ENCODE data around the gene STAM. TPM values are rescaled to one million over a fixed set of nuclear protein-coding genes. Genes with fewer than 3 reads are reported as not detected.

The STAM gene
- total and polyA plus RNA-seq, 2 donors (not counting 3 experiments of a cell fraction or from before 2014, with no cell fraction given) = 17.7 to 20.0 TPM

DNA sequence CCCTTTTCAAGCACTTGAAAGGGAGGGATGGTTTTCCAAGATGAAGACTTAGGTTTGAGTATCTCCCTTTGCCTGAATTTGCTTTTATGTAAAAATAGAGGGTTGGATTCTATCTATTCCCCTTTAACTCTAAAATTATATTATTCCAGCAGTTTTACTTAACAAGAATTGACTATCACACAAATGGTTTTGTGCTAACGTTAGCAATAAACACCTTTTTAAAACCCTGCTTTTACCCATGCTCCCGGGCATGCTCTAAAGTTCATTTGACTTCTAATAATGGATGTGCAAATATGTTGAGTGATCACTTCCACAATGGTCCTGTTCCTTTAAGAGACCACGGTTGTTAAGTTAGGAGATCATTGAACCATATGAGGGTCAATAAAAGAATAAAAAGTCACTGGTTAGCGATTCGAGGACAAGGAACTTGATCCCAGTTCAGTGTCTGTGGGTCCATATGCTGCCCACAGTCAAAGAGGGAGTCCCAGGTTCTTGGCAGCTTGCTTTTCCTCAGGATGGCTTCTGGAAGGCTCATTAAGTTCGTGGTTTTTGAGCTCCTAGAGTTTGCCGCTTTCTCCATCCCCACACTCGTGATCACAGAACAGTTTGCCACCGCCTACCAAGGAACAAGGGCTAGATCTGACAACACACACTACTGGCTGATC lies 108.0 kb downstream of the STAM start, which contains the start of gene TMEM236:
TSS of gene TMEM236 (plus strand) at position 421 of the 665 bp plus-strand sequence. CDS start at position 516, 95 bp downstream.
- FAIRE-seq (peak; percentile 60), DNase-seq (ENCODE audit: low read depth, low spot score) (no peak)
- dilution Hi-C loops (cut with MboI; ENCODE audit: extremely low pct_ligation_motif_present, low sequenced_read_pairs) = no loop called here
- TF ChIP-seq MYC (IDR thresholded peaks at IDR 0.05; ENCODE audit: low read depth, low read length) (no peak), POLR2A (IDR thresholded peaks at IDR 0.05; ENCODE audit: low read depth, low read length) (no peak), FOS (IDR thresholded peaks at IDR 0.05; ENCODE audit: borderline replicate concordance, insufficient read depth, low read length) (no peak), POLR2AphosphoS5 (IDR thresholded peaks at IDR 0.05; ENCODE audit: insufficient read depth, low read depth, low read length) (no peak), GATA2 (IDR thresholded peaks at IDR 0.05; ENCODE audit: insufficient read depth, insufficient read length, low read depth, low read length) (no peak)
- TF ChIP-seq, protein P1, sequence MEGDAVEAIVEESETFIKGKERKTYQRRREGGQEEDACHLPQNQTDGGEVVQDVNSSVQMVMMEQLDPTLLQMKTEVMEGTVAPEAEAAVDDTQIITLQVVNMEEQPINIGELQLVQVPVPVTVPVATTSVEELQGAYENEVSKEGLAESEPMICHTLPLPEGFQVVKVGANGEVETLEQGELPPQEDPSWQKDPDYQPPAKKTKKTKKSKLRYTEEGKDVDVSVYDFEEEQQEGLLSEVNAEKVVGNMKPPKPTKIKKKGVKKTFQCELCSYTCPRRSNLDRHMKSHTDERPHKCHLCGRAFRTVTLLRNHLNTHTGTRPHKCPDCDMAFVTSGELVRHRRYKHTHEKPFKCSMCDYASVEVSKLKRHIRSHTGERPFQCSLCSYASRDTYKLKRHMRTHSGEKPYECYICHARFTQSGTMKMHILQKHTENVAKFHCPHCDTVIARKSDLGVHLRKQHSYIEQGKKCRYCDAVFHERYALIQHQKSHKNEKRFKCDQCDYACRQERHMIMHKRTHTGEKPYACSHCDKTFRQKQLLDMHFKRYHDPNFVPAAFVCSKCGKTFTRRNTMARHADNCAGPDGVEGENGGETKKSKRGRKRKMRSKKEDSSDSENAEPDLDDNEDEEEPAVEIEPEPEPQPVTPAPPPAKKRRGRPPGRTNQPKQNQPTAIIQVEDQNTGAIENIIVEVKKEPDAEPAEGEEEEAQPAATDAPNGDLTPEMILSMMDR (IDR thresholded peaks at IDR 0.05; ENCODE audit: extremely low read depth in 1 of 2, insufficient read depth in 1 of 2, low read depth in 1 of 2, low read length in 2 of 2) = no peak
- TF ChIP-seq, protein P2, sequence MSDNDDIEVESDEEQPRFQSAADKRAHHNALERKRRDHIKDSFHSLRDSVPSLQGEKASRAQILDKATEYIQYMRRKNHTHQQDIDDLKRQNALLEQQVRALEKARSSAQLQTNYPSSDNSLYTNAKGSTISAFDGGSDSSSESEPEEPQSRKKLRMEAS (IDR thresholded peaks at IDR 0.05; ENCODE audit: insufficient read depth, insufficient read length) = no peak
- no peak within 1 kb of the TSS for H3K27ac ChIP-seq (ENCODE audit: insufficient read depth, low read depth, low read length)
- no peaks in the 10 kb centered on the region for H3K9me1 ChIP-seq (replicated peaks; ENCODE audit: control insufficient read depth, extremely low read depth, insufficient read depth, low read length)
- H3K79me2 ChIP-seq (ENCODE audit: control insufficient read depth, insufficient read depth, low read length) = no peaks in the 10 kb centered on the region
- H3K4me3 ChIP-seq (replicated peaks in 1 of 3; ENCODE audit: insufficient read depth in 1 of 3, low read depth in 1 of 3, low read length in 3 of 3) = no peak within 1 kb of the TSS
- ChIA-PET CTCF (interaction anchor here (1.0 kb wide), 1 partner anchor 113 kb away, joined by 3 read pairs; no protein-coding TSS in a partner anchor), POLR2A (no interaction called here)
- H3K36me3 ChIP-seq (ENCODE audit: control insufficient read depth in 2 of 2, extremely low read depth in 1 of 2, insufficient read depth in 2 of 2, low read length in 2 of 2) = no peaks in the 10 kb centered on the region
- H3K9ac ChIP-seq (replicated peaks; ENCODE audit: extremely low read depth, insufficient read depth, low read length) = no peak within 1 kb of the TSS
- intact Hi-C loops (cut with micrococcal nuclease) = no loop called here
- no peaks in the 10 kb centered on the region for H4K20me1 ChIP-seq (replicated peaks; ENCODE audit: control insufficient read depth, extremely low read depth, insufficient read depth, low read length)
- no peaks in the 10 kb centered on the region for H3K27me3 ChIP-seq (ENCODE audit: control insufficient read depth in 2 of 2, insufficient read depth in 2 of 2, low read length in 2 of 2)
- no peak within 1 kb of the TSS for H3K4me2 ChIP-seq (ENCODE audit: insufficient read depth, low read length)
- no TSS peak for BruUV-seq (replicated peaks)
- no peaks in the 10 kb centered on the region for H3K4me1 ChIP-seq (ENCODE audit: control insufficient read depth, extremely low read depth, insufficient read depth, low read length)
- H3K9me3 ChIP-seq (replicated peaks; ENCODE audit: control insufficient read depth, insufficient read depth, low read length) = no peaks in the 10 kb centered on the region
- H2AFZ ChIP-seq (ENCODE audit: low read depth, low read length) = no peak within 1 kb of the TSS
